GM15510 (cell line): ENCODE results near the gene GBGT1.

ENCODE experiments used
- POLR2A ChIP-seq: IDR thresholded peaks from 3 replicates; pipeline ENCODE4 v1.6.1; 2011; ENCODE audit warnings: borderline replicate concordance; ENCODE audit not compliant: insufficient read length; ENCODE audit errors: extremely low read depth

GBGT1 gene

DNA sequence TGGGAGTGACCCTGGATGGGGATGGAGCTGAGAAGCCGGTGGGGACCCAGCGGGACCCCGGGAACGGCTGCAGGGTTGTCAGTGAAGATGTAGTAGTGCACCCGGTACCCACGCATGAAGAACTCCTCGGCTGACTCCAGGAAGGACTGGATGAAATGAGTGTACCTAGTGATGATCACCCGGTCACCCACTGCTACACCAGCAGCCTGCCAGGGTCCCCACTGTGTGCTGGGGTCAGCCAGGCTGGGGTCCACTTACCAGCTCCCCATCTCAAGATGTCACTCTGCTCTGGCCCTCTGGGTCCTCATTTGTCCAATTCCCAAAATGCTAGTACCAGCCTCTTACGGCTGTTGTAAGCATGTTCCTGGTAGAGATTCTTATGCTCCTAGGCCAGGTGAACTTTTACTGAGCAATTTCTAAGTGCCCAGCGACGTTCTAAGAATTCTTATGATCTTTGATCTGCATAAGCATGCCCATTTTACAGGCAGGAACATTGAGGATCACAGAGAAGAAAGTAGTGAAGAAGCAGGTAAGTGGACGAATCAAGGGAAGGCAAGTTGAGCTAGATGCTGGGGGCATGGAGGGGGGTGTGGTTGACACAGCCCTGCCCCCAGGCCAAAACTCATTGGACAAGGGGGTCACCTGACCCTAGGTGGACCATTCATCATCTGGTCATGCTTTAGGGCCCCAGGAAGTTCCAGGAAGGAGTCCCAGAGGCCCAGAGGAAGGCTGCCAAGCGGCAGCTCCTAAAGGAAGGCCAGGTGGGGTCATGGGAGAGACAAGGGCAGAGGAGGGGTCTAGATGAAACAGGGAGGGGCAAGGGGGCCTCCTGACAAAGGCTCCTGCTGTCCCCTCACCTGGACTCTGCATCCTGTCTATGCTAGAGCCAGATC is 9.4 kb downstream of the GBGT1 start:
- TF ChIP-seq POLR2A, result no peak

DNA sequence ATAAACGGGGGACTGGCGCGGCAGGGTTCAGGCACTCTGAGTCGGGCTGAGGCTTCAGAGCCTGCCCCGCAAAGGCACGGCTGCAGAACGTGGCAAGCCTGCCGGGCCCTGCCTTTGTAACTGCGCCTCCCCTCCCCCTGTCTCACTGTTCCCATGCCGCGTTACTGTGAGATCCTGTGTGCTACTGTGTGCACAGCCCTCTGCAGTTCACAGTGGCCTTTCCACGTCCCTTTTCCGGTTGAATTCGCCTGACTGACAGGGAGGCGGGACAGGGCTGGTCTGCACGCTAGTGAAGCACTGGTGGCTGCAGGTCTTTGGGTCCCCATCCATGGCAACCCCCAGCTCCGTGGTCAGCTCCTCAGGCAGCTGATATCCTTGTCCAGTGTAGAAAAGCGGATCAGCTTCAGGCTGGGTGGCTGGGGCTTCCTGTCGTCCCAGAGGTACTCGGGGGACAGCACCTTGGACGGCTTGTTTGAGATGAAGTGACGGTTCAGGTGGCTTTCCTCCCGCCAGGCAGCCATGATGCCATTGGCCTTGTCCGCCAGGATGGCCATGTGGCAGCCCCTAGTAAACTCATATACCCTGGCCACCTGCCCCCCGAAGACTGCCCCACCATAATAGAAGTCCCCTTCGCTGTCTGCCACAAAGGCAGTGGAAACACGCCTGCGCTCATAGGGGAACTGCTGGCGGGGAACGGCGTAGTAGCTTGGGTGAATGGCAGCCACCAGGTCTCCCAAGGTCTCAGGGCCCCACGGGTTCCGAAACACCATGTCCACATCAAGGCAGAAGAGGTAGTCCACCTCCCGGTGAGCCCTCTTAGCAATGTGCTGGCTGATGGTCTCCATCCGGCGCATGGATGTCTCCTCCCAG is 10.3 kb downstream of the GBGT1 start:
- TF ChIP-seq POLR2A, result no peak

DNA sequence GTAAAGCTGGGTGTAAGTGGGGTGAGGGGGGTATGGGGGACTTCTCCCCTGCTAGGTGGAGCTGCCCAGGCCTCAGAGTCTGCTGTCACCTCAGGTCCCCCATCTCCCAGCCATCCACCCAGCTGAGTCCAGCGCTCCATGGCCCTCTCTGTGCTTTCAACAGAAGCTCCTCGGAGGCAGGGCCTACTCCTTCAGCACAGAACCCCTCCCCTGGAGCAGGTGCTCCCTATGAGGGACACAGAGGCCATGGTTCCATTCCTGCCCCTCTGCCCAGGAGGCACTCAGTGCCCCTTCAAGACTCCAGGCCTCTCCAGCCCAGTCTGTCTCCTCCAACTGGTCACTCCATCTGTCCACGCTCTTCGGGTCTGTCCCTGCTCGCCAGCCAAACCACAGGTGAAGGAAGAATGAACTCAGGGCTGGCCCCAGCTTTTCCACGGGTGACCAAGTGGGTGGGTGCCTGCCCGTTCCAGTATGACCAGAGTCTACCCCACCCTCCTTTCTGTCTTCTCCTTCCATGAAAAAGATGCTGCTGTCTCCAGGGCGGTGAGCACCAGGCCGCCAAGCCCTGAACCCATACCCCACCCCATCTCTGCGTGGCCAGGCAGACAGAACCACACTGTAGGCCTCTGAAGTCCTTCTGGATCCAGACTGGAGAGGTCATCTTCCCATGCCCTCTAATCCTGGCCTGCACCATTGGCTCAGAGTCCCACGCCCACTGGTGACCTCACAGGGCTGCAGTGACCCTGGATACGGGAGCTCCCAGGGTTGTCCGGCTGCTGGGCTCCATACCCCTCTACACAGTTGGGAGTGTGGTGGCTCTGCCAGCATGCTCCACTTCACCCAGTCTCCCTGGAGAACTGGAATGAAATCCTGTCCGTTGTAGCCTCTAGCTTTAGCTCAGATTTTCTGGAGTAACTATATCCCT is 11.9 kb downstream of the GBGT1 start:
- TF ChIP-seq POLR2A, result no peak

DNA sequence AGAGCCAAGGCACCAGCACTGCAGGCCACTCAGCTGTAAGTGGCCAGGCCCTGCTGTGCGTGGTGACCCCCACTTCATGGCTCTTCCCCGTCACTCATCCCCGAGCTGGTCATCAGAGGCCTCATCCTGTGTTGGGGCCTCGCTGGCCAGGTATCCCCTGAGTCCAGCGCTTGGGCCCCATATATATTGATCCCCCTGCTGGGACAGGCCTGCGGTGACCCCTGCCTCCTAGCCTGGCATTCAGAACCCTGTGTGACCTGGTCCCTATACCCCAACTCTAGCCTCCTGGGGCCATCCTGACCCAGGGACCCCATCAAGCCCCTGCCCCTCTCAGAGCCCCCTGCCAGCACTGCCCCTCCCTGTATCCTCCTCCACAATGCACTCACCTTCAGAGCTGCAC is 12.7 kb downstream of the GBGT1 start:
- TF ChIP-seq POLR2A, result no peak

DNA sequence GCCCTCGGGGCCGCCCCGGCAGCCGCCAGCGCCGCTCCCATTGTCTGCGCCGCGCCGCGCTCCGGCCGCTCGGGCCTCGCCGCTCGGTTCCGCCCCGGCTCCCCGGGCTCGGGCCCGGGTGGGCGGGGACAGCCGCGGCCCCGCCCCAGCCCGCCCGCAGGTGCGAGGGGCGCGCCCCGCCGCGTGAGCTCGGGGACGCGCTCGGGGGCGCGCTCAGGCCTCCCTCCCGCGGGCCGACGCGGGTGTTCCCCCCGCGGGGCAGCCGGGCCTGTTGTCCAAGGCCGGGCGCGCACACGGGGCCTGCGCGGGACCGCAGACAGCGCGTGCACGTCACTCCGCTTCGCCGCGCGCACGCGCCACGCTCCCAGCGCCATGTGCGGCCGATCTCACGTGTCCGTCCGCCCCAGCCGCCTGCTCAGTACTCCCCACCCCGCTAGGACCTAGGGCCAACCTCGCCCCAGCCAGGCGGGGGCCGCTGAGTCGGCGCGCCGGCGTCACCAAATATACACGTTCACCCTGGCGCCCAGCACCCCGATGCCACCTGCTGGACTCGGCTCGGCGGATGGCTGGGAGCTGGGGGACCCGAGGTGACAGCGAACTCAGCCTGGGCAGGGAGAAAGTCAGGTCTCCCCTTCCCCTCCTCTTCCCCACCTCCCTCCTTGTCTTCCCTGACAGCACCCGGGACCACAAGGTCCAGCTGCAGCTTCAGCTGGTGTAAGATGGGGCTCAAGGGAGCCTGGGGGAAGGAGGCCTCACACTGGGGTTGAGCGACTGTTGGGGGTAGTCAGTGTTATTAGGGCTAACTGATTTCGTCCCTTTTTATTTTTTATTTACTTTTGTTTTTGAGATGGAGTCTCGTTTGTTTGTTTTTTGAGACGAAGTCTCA is 14.3 kb downstream of the GBGT1 start:
- peak; percentile 62 for TF ChIP-seq POLR2A

DNA sequence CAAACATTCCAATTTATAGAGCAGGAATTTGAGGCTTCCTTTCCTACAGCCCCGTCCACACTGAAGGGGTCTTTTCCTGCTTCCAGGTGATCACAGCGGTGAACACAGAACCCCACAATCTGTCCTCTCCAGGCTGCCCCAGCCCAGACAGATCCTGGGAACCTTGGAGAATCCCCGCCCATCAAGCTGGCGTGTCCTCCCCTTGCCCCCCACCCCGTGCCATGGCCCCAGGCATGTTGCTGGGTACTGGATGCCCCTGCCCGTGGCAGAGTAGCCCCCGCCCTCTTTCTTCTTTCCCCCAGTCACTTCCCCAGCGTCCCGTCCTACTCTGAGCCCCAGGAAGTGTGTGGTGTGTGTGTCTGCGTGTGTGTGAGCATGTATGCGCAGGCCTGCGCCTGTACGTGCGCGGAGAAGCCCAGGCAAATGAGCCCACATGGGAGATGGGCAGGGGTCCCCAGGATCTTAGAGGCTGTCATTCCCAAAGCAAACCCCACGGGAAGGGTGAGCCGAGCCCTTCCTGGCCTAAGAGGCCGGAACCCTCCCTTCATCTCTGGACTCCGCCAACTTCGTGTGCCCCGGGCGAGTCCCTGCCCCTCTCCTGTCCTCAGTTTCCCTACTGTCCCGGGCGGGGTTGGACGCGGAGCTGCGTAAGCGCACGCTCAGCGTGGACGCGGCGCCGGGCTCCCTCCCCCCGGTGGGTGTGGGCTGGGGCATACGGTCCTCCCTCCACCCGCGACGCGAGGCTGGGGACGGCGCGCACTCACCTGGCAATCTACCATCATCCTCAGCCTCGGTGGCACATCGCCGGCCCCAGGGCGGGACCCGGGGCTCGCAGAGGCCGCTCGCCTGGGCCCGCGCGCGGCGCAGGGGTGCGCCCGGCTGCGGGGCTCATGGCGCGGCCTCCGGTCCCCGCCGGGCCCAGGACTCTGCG is 15.2 kb downstream of the GBGT1 start:
- TF ChIP-seq POLR2A, result no peak

DNA sequence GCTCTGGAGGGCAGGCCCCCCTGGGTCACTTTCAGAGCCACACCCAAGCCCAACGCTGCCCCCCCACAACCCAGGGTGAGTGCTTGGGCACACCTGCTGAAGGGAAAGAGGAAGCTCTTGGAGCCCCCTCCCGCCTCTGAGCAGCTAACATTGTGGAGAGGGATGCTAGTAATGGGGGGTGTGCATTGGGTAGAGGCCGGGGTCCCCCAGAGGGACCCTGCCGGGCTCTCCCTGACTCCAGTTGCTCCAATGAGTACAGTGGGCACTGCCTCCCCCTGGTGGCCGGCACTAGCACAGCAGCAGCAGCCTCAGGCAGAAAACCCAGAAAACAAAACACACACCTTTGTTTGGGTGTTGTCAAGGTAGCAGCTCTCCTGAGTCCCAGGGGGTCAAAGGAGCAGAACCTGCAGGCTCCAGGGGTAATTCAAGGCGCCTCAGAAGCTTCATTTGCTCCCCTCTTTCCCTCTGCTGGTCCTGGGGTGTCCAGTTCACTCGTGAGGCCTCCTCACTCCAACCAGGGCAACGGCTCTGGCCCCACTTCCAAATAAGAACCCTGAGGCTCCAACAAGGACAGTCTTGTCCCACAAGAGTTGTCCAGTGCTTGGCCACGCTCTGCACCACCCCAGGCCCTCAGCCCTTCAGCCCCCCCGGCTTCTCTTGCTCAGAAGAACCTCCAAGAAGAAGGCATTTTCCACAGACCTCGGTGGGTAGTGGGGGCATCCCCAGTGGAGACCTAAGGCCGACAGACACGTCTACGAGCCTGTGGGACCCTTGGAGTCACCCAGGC is 16.1 kb downstream of the GBGT1 start:
- no peak for TF ChIP-seq POLR2A

DNA sequence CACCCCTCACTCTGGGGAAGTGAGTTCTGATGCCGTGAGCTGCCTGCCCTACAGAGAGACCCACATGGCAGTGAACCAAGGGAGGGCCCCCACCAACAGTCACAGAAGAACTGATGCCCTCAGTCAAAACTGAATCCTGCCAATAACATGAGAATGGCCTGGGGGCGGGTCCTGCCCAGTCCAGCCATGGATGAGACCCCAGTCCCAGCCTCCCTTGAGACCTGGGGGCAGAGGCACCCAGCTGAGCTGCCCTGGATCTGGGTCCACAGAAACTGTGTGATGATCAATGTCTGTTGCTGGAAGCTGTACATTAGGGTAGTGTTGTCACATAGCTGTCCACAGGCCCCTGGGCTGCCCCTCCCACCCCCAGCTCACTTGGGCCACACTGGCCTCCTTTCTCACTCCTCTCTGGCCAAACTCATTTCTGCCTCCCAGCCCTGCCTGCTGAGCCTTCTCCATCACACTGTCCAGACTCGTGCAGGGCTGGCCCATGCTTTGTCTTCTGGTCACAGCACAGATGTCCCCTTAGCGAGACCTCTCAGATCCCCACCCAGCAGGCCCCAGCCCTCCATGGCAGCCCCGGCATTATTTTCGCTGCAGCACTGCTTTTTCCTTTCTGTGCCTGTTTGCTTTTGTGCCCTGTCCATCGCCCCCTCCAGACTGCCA is 16.8 kb downstream of the GBGT1 start:
- TF ChIP-seq POLR2A, result no peak

DNA sequence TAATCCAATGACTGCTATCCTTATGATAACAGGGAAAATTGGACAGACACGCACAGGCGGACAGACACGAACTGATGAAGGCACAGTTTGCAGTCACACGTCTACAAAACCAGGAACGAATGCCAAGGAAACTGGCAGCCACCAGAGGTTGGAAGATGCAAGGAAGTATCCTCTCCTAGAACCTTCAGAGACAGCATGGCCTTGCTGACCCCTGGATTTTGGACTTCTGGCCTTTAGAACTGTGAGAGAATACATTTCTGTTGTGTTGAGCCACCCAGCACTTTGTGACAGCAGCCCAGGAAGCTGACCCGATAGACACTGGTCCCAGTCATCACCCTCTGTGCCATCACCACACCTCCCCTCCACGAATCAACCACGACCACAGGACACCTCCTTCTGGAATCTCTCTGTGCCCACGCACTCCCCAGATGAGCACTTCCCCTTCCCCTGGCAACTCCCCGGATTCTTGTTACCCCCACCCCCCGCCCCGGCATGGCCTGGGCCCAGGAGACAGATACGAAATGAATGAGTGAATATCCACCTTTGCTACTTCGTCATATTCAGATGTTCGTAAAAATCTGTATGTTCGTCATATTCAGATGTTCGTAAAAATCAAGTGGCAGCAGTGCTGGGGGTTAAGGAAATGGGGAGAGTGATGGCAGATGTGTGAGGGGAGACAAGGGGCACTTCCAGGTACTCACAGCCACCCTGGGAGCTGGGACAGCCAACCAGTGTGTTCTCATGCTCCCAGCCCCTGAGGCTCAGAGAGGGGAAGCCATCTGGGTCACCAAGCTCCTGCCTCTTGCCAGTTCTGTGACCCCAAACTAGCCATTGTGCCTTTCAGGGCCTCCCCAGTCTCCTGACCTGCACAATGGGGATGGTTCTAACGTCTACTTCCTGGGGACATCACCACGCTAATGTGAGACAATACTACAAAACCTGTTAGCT is 18.5 kb downstream of the GBGT1 start:
- TF ChIP-seq POLR2A, result no peak

DNA sequence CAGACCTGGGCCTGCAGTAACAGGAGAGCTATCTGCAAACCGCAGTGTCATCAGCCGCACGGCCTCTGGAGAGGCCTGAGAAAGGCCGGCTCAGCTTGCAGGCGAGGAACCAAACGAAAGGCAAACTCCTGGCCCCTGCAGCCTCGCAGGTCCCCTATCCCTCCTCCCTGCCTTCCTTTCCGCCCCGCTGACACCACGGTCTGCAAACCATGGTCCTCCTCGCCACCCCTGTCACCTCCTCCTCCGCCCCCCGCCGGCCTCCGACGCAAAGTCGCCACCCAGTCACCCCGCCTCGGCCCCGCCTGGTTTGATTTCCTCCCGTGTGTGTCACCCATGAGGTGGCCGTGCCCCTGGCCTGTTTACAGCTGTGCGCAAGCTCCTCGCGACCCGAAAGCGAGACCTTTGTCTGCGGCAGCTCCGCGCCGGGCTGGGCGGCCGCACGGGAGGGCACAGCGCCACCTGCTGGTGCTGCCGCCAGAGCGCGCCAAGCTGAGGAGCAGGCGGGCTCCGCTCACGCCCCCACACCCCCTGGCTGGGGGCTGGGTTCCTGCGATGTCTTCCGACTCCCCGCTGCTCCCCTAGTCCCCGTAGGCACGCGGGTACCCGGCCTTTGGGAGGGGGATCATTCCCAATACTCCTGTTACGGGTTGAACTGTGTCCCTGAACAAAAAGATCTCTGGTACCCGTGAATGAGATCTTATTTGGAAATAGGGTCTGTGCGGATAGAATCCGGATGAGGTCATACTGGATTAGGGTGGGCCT is 19.4 kb downstream of the GBGT1 start:
- peak; percentile 24 for TF ChIP-seq POLR2A

DNA sequence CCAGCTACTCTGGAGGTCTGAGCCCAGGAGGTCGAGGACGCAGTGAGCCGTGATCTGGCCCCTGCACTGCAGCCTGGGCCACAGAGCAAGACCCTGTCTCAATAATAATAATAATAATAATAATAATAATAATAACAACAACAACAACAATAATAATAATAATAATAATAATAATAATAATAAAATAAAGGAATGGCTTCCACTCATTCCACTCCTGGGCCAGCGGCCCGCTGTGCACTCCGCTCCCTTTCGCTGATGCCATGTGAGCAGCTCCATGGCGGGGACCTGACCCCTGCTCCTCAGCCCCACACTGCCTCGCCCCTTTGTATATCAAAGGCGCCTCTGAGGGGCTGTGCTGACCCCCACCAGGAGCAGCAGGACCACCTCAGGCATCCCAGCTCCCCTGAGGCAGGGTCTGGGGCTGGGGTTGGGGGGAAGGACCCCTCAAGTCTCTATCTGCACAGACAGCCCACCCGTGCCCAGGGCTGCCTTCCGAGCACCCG is 20.0 kb downstream of the GBGT1 start:
- no peak for TF ChIP-seq POLR2A
